Ishikawa (cell line): Measurements from ENCODE around the gene LIMS2.

ENCODE experiments used
- CEBPB ChIP-seq: IDR thresholded peaks from 2 replicates; pipeline ENCODE4 v1.6.1; 2012
- CREB1 ChIP-seq: IDR thresholded peaks from 2 replicates; pipeline ENCODE4 v1.6.1; 2012; ENCODE audit warnings: low read depth
- EP300 ChIP-seq: IDR thresholded peaks from 2 replicates; pipeline ENCODE4 v1.6.1; 2012; ENCODE audit warnings: borderline replicate concordance
- FOXM1 ChIP-seq: IDR thresholded peaks from 2 replicates; pipeline ENCODE4 v1.6.1; 2012; ENCODE audit warnings: low read depth, borderline replicate concordance
- RAD21 ChIP-seq: IDR thresholded peaks from 2 replicates; pipeline ENCODE4 v1.6.1; 2012; ENCODE audit warnings: low read depth
- REST ChIP-seq: IDR thresholded peaks from 2 replicates; pipeline ENCODE4 v1.6.1; 2012; ENCODE audit warnings: low read depth, mild to moderate bottlenecking
- TAF1 ChIP-seq: IDR thresholded peaks from 2 replicates; pipeline ENCODE4 v1.6.1; 2012; ENCODE audit warnings: low read depth, mild to moderate bottlenecking
- TCF12 ChIP-seq: IDR thresholded peaks from 2 replicates; pipeline ENCODE4 v1.6.1; 2012; ENCODE audit warnings: low read depth
- ZBTB7A ChIP-seq: IDR thresholded peaks from 2 replicates; pipeline ENCODE4 v1.6.1; 2012; ENCODE audit warnings: low read depth

DNA sequence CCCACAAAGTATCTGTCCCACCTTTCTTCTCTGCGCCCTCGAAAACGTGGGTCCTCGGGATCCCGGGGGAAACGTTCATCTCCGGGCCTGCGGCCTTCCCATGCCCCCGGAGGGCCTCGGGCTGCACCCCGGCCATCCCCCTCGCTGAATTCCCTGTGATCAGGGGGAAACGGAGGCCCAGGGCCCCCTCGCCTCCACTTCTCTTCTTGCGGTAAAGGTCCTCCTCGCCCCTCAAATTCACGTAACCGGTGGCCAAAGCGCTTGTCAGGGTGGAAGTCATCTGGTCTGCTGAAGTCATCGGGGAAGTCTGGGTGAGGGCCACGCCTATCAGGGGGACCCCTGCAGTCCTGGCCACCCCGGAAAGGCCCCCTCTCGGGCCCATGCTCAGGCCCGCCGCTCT lies 38.2 kb upstream of the LIMS2 start:
- TF ChIP-seq RAD21 = no peak
- TF ChIP-seq EP300 = no peak
- TF ChIP-seq TAF1 = no peak
- TF ChIP-seq ZBTB7A = no peak
- TF ChIP-seq FOXM1 = no peak
- TF ChIP-seq CEBPB = no peak
- TF ChIP-seq REST = no peak
- no peak for TF ChIP-seq TCF12
- no peak for TF ChIP-seq CREB1
